GM18867 (cell line): ENCODE measurements around the gene CLGN.
A peak's percentile ranks its signal among the peaks of the same experiment; 100 is the strongest.

ENCODE experiments used
- ATAC-seq: cut with Tn5 transposase; IDR thresholded peaks from one replicate; pipeline ENCODE4 v1.9.1; 2021; ENCODE audit warnings: mild to moderate bottlenecking, moderate library complexity; ENCODE audit not compliant: unreplicated experiment

CLGN gene

DNA sequence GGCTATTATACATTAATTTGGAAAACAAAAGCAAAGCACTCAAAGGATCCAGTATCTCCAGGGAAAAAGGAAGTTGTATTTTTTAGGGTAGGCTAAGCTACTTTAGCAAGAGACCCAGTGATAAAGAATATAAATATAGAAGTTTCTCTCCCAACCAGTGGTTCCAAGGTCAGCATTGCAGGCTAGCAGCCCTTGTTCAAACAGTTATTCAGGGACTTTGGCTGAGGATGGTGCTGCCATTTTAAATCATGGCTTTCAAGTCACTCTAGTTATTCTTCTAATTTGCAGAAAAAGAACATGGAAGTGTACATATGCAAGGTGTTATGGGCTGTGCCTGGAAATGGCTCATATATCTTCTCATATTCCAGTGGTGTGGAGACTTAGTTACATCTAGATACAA, 44.7 kb downstream of the CLGN start:
- ATAC-seq: no peak

DNA sequence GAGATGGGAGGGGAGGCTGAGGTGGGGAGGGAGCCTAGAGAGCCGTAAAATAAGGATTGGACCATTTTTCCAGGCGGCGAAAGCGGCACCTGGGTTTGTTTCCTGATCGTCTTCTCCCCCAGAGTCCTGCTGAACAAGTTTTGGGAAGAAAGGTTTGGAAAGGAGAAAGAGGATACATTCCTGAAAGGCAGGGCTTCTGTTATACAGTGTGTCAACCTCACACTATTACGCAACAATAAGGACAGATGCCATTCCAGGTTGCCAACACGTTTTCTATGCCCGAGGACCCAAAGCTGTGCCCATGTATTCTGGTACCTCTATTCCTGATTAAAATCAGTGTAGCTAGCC, 53.3 kb downstream of the CLGN start:
- no peak for ATAC-seq

DNA sequence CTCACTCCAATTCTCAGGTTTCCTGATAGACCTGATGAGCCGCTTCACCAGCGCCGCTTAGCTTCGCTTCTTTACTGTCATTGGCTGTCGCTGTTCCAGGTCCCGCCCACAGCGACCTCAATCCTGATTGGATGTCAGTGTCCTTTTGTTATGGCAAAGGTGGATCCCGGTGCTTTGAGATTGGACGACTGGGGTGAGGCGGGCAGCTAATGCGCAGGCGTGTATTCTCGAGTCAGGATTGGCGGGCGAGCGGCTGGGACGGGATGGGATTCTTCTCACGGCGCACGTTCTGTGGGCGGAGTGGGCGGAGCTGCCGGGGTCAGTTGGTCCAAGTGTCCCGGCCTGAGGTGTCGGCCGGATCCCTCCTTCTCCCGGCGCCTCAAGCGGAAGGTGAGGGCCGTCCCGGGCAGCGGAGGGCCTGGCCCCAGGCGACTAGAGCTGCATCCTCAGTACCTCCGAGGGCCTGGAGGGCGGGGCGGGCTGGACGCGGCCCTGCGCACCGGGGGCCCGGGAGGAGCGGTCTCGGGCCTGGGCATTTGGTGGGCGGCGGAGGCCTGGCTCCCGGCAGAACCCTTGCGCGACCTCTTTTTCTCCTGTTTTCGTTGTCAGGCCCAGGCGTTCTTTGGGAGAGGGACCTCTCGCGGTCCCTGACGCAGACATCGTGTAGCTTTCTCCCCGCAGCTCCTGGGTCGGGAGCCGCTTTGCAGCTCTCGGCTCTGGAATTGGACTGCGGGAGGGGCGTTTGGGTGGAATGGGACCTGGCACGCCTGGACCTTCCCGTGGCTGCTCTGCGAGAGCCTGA, 53.9 kb downstream of the CLGN start, which contains the start of gene SCOC:
TSS of gene SCOC (plus strand) at position 319 of the 802 bp plus-strand sequence. CDS start 5,525 bp downstream, outside the sequence.
- peak; percentile 94 for ATAC-seq

DNA sequence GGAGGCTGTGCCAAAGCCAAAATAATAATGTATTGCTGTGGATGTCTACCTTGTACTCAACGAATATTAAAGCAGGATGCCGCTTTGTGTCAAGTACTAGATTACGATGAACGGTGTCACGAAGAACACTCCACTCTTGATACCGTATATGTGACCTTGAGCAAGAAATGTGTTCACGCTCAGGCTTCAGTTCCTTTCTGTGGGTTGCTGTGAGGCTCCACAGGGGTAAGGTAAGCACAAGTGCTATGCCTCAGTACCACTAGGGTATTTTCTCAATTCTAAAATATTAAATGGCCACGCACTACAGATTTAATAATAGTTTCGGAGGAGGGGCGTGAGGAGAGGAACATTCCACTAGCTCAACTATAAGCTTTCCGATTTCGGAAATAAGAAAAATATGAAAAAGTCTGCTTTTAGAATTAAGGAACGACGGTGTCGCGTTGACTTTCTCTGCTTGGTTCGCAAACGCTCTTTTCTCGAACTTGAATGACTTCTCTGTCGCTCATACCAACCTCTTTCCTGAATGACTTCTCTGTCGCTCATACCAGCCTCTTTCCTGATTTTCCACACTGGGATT, 54.6 kb downstream of the CLGN start:
- ATAC-seq: peak; percentile 72

DNA sequence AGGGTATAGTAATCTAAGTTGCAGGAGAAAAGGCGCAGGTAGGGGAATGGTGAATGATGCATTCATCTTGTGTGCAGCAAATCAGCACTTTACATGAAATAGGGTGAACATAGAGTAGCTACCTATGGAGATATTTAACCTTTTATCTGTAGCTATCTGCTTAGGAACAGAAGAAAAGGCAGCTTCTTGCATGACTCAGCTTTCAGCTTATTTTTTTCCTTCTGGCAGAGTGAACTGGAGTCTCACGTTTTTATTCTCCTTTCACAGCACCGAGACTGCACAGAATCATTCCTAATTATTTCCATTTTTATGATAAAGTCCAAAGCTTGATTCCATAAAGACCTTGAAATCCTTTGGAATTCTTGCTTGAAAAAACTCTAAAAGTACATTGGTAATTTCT, 58.8 kb downstream of the CLGN start:
- ATAC-seq: no peak

DNA sequence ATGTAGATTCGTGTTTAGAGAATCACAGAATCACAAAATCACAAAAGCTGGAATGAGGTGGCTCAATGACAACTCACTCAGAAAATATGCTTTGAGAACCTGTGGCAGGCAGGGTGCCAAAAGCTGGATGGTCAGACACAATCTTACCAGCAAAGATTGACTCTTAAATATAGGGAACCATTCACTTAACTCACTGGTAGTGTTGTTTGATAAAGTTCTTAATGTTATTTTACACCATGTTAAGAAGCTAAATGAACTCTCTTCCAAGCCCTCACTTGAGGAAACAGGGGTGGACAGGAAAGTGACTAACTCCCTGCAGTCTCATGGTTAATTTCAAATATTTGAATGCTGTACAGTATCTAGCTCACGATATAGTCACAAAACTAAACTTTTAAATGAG, 59.7 kb downstream of the CLGN start:
- no peak for ATAC-seq

DNA sequence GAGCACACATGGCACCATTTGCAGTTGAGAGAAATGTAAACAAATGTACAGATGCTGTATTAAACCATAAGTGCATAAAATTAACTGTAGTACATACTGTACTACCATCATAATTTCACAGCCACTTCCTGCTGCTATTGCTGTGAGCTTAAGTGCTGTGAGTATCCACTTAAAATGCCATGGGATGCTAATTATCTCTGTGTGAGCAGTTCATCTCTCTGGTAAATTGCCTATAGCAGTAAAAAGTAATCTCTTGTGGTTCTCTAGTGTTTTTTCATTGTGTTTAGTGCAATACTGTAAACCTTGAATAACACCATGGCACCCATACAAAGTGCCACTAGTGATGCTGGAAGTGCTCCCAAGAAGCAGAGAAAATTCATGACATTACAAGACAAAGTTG, 63.9 kb downstream of the CLGN start:
- no peak for ATAC-seq

DNA sequence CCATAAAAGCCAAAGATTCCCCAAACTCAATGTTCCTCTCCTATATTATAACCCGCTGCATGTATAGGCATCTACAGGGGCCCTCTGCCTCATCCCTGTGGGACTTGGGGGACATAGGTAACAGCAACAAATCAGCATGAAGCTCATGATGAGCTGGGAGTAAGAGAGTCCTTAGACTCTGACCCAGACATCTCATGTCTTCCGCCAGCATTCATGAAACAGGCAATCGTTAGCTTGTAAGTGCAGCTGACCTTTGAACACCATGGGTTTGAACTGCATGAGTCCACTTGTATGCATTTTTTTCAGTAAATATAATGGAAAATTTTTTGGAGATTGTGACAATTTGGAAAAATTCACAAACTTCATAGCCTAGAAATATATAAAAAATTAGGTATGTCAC, 64.4 kb downstream of the CLGN start:
- ATAC-seq: no peak

DNA sequence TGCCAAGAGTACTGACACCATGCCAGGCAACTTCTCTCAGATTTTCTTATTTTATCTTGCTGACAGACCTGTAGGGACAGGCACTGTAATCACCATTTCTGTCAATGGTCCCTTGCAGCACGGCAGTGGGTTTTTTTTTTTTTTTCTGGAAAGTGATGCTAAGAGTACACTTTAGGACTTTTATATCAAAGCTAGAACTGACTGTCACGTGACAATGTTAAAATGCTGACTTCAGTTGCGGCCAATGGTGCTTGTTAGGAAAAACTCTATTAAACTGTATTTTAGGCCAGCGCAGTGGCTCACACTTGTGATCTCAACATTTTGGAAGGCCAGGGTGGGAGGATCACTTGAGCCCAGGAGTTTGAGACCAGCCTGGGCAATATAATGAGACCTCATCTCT, 66.3 kb downstream of the CLGN start:
- no peak for ATAC-seq

DNA sequence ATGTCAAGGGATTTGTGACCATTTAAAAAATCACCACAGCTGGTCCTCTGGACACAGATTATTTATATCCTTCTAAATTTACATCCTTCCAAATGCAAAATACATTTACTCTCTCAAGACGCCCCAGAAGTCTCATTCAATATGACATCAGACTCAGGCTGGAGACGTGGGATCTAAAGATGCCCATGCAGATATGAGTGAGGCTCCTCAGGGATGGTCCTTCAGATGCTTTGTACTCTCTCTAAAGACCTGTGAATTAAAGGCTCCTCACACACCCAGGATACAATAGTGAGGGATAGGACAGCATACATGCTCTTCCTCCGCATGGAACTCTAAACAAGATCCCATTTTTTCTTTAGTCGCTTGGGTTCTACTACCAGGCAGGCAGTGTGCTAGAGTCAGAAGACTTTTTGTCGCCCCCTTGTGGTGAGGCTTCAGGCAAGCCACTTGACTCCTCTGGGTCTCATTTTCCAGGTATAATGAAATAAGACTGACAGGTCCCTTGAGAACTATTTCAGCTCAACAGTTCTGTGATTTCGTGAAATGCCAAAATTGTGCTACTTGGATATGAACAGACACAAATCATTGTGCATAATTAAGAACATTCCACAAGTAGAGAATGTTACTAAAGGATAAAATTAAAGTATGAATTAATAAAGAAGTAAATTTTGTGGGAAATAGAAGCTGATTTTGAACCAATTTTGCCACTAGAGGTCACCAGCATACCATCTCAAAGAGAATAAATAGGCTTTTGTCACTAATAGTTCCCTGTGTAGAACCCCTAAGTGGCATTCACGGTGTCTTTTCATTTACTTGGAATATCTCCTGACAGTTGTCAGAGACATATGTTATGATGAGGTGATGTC, 67.7 kb downstream of the CLGN start:
- peak; percentile 98 for ATAC-seq

DNA sequence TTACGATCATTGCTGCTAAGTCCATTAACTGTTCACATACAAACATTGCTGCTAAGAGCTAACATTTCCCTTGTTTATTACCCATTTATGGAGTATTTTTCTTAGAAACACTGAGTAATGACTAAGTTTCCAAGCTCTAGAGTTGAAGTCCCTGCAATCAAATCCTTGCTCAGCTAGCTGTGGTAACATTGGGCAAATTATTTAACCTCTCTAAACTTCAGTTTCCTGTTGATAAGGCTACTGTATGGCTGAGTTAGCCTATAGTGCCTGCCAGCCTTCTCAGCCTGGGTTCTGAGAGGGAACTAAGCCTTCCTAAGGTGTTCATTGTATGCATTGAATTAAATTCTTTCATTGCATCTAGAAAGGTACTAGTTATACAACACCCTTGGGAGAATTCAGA, 69.2 kb downstream of the CLGN start:
- ATAC-seq: no peak

DNA sequence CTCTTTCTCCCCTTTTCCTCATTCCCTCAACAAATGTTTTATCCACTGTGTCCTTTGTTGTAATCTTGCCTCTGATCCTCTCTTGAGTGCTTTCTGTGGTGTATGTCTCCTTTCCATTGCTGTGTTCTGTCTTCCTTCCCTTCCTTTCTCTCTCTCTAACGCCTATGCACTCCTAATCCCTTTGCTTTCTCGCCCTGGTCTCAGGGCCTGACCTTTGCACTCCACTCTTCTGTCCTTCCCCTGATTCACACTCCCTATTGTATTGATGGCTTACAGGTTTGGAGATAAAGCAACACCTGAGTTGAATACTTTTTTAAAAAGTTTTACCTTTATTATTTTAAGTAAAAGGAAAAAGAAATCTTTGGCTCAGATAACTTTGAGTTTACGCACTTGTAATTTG, 69.6 kb downstream of the CLGN start:
- no peak for ATAC-seq

DNA sequence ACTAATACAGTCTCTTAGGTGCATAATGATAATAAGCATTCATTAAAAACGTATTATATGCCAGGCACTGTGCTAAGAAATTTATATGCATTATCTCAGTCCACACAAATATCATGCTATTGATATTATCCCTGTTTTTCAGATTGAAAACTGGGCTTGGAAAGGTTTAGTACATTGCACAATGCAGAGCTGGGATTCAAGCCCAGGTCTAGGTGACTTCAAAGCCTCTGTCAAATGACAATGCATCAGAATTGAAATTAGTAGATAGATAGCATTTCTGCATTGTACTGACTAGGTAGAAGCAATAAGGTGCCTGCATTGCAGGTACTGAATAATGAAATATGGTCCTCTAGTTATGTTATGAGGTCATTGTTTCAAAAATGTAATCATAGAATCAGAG, 72.2 kb downstream of the CLGN start:
- no peak for ATAC-seq

DNA sequence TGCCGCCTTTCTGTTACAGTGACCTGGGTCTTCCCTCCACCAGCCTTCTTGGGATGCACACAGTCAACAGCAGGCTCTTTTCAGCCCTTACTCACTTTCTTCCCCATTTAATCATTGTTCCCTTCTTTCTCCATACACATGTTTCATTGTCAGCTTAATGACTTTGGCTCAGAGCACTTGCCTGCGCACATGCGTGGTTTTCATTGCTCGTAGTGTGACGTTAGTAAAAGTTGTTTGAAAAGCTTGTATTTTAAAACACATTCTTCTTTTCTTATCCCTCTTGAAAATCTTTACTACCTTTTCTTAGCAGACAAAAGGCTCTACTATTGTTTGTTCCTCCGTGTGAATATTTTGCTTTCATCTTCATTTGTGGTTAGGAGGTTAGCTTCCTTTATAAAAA, 73.7 kb downstream of the CLGN start:
- ATAC-seq: no peak

DNA sequence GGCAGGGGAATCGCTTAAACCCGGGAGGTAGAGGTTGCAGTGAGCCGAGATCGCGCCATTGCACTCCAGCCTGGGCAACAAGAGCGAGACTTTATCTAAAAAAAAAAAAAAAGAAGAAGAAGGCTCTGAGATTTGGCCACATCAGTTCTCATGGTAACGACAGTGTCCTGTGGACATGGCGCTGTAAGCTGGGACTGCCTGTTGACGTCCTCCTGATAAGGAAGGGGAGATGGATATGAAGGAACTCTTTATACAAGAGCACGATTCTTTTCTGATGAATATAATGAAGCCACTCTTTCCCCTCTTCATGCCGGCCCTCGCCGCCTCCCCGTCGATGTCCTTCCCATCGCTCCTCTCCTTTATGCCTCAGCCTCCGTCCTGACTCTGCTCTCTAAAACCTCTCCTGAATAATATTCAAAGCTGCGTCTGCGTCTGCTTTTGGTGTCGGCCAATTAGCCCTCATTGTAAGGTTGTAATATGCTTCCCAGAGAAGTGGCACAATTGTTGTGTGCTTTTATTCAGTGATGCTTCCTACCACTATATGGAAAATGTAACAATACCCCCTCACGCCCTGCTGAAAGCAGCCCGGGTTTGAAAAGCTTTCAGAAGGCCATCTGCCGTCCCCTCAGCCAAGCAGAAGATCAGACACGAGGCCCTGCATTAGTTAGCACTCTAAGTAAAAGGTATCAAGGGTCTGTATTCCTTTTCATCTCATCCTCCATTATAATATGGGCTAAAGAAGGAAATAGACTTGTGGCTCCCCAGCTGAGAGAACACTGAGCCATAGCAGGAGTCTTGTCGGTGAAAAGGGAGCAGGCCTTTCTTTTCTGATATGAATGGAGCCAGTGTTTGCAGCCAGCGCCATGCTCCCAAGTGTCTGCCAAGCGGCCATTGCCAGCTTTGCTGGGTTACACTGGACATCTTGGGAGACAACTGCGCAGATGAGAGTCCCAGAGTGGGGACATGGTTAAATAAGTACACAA, 76.1 kb downstream of the CLGN start:
- no peak for ATAC-seq

DNA sequence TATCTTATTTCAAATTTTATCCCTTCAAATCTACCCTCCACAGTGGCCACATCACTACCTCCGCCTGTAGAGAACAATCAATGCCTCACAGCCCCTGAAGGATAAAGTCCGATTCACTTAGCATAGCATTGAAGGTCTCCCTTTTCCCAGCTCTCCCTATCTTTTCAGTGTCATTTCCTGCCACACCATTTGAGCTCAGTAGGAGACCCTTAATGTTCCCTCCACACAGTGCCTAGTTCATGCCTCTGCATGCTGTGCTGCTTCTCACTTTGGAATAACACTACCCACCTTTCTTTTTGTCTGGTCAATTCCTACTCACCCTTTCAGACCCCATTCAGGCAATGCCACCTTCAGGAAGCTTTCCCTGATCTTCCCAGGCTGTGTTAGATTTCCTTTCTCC, 77.6 kb downstream of the CLGN start:
- no peak for ATAC-seq

DNA sequence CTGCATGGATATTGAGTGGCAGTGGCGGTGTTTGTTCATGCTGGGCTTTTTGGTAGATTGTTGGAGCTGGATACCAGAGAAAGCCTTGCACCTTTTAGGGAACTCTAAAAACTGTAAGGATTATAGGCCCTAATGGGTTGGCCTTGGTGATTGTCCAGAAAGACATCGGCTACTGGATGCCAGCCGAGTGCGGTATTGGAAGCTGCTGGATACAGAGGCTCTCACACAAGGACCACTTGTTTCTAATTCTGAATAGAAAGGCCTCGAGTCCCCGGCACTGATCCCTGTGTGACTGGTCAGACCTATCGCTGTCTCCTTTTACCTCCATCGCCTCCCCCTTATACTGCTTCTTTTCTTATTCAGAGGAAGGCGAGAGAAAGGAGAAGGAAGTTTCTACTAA, 81.3 kb downstream of the CLGN start:
- ATAC-seq: no peak

DNA sequence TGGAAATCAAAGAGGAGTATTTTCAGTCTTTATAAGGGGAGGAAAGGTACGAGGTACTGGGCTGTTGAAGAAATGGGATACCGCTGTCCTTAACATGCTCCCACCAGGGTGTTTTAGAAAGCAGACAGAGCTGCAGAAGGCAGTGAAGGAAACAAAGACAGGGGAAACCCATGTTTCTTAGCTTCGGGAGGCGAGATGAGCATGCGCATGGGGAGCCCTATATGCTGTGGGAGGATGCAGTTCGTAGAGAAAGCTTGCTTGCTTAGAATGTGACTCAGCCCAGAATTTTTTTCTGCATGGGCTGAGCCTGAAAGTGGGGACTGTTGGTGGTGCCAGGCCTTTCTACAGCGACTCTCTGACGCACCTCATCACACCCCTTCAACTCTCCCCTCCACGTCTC, 82.8 kb downstream of the CLGN start:
- no peak for ATAC-seq

DNA sequence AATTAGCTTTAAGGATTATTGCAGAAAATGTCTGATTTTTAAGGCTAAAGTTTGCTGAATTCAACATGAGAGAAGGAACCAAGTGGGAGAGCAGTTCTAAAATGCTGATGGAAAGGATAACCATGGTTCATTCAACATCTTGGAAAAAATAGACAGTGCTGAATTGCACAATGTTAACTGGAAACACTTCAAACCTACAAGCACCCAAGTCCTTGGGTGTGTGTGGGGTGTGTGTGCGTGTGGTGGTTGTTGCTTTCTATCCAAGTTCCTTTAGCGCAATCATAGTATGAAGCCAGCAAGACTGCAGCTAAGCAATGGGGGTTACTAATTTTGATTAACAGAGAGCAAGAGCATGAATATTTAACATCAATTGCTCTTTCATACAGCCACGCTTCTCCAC, 83.3 kb downstream of the CLGN start:
- no peak for ATAC-seq

DNA sequence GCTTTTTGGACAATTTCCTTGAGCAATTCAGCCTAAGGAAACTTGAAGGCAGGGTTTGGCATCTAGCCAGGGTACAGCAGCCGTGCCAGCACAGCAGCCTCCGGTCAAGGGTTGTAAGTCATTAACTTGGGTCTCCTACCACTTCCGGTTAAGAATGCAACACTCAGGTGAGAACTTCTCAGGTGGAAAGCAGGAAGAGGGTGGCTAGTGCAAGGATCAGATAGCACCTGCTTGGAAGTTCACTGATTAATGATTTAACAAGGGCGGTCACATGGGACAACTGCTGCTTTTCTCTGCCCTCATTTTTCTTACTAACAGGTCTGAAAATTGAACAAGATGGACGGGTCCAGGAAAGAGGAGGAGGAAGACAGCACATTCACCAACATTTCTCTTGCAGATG, 84.1 kb downstream of the CLGN start:
- peak; percentile 67 for ATAC-seq

DNA sequence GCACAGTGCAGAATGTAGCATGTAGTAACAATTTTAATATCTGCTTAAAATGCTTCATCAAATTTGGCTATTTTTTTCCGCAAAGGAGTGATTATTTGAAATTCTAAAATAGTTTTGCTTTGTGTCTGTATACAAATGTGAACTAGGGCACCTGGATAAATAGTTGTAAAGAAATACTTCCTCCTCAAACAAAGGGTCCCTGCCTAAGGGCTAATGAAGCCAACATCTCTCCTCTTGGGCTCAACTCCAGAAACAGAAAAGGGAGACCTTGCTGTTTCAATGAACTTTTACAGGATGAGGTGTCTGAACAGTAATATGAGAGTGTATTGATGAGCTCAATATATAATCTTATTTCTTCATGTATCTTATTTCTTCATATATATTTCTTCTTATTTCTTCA, 84.8 kb downstream of the CLGN start:
- no peak for ATAC-seq
